ENCODE data around the gene PDE4B. TPM values are rescaled to one million over a fixed set of nuclear protein-coding genes. Genes with fewer than 3 reads are reported as not detected.
A peak's percentile ranks its signal among the peaks of the same experiment; 100 is the strongest.

PDE4B gene
- total and polyA plus RNA-seq, 12 donors: 1.2 to 14.9 (median 3.9) TPM

- H3K4me3 ChIP-seq: no peak overlapping the region
- DNase-seq: no peak
- 52 to 56% (median 55%) methylated on average over 3 of the region's 3 CpGs for WGBS, 4 donors
- H3K27me3 ChIP-seq: peaks cover 13% of the 10 kb centered on the region
- no peak for TF ChIP-seq POLR2A (IDR thresholded peaks at IDR 0.05)
- peak in 2 of 6 experiments; percentile 7 to 8 for TF ChIP-seq CTCF (IDR thresholded peaks at IDR 0.05)
- H3K9me3 ChIP-seq (replicated peaks in 1 of 3): no peaks in the 10 kb centered on the region
- H3K36me3 ChIP-seq (replicated peaks in 1 of 2): no peaks in the 10 kb centered on the region
- H3K4me1 ChIP-seq (replicated peaks in 1 of 2): peaks cover 6 to 32% of the 10 kb centered on the region in 2 donors
- intact Hi-C loops (cut with DNase I): no loop called here
- no peak overlapping the region for H3K27ac ChIP-seq
Observed at GRCh38 chr1:66360285-66360724, 567.6 kb downstream of the PDE4B start.

DNA sequence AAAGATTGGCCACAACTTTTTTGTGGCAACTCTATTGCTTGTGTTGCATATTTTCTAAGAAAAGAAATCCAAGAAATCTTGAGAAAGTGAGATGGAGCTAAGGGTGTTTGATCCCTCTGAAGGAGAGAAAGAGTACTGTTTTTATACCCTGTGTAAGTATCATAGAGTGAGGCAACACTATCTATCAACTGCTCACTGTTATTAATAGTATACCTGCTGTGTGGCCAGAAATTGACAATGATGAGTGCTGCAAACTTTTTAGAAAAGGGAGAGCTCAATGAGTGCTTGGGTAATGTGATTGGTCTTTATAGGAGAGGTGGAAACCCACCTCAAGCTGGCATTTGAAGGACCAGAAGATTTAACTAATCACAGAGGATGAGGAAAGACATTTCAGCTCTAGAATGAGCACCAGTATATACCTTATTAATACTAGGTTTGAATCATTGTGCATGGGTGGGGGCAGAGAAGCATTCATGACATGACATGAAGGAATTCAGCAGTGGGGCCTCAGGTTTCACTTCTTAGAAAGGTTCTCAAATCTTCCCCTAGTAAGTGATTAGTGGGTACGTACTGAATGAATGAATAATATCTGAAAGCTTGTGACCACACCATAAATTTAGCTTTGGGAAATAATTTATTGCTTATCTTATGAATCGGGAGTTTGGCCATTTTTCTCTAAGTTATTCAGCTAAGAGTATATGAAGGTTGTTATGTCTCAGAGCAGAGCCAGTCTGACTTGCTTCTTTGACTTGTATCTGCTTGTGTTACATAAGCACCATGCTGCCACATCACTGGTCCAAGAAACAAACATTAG, 572.1 kb downstream of the PDE4B start:
- H3K27ac ChIP-seq: no peak overlapping the region
- no peak overlapping the region for H3K4me3 ChIP-seq
- H3K9me3 ChIP-seq (replicated peaks in 1 of 3): no peaks in the 10 kb centered on the region
- peaks cover 0 to 6% of the 10 kb centered on the region in 2 donors for H3K36me3 ChIP-seq (replicated peaks in 1 of 2)
- intact Hi-C loops (cut with DNase I): no loop called here
- peaks cover 5% of the 10 kb centered on the region for H3K27me3 ChIP-seq
- no peak for DNase-seq
- 53 to 71% (median 68%) methylated on average over 2 of the region's 2 CpGs for WGBS, 4 donors
- TF ChIP-seq CTCF (IDR thresholded peaks at IDR 0.05) (no peak), POLR2A (IDR thresholded peaks at IDR 0.05) (no peak)
- H3K4me1 ChIP-seq (replicated peaks in 1 of 2): peaks cover 0 to 9% of the 10 kb centered on the region in 2 donors

- intact Hi-C loops (cut with DNase I): no loop called here
- no peaks in the 10 kb centered on the region for H3K9me3 ChIP-seq (replicated peaks in 1 of 3)
- no peak overlapping the region for H3K27ac ChIP-seq
- no peak overlapping the region for H3K4me3 ChIP-seq
- TF ChIP-seq CTCF (IDR thresholded peaks at IDR 0.05) (no peak), POLR2A (IDR thresholded peaks at IDR 0.05) (no peak)
- peaks cover 0 to under 1% of the 10 kb centered on the region in 2 donors for H3K4me1 ChIP-seq (replicated peaks in 1 of 2)
- H3K36me3 ChIP-seq (replicated peaks in 1 of 2): peaks cover 0 to 6% of the 10 kb centered on the region in 2 donors
- WGBS, 4 donors: 75 to 82% (median 77%) methylated on average over 3 of the region's 3 CpGs
- no peak for DNase-seq
- H3K27me3 ChIP-seq: peaks cover 5% of the 10 kb centered on the region
Observed at GRCh38 chr1:66365635-66366034, 572.9 kb downstream of the PDE4B start.

DNA sequence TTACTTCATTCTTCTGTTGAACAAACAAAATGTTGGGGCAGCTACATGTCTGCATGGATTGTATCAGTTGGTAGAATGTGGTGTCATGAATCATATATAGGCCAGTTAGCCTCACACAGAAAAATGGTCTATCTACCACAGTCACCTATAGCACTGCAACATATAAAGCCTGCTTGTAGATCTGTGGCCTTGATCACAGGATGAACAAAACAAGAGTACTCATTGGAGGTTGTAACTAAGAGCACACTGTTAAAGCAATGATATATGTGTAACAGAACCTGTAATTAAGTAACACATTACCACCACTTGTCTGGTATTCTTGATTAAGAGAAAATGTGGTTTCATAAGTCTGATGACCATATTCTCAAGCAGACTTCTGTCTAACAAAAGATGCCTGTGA, 573.9 kb downstream of the PDE4B start:
- intact Hi-C loops (cut with DNase I): no loop called here
- TF ChIP-seq POLR2A (IDR thresholded peaks at IDR 0.05): no peak
- TF ChIP-seq CTCF (IDR thresholded peaks at IDR 0.05): no peak
- Histone ChIP-seq H3K4me1 (replicated peaks in 1 of 2) (peaks cover 0 to 4% of the 10 kb centered on the region in 2 donors), H3K4me3 (no peak overlapping the region), H3K27ac (no peak overlapping the region), H3K27me3 (peaks cover under 1% of the 10 kb centered on the region), H3K9me3 (replicated peaks in 1 of 3) (no peaks in the 10 kb centered on the region), H3K36me3 (replicated peaks in 1 of 2) (peaks cover 0 to 6% of the 10 kb centered on the region in 2 donors)
- no peak for DNase-seq
